GM19240 (cell line): Measurements from ENCODE around the gene RNU2-63P.
"Not testable (repeated sequence)": the region's sequence is repeated elsewhere in the genome, so short reads cannot be mapped to it uniquely, and the experiment has no call there.

Experiments
- DNase-seq: peaks from one replicate; pipeline ENCODE4 v3.0.0; 2011; ENCODE audit warnings: low spot score; ENCODE audit not compliant: insufficient read length

The RNU2-63P gene

DNA sequence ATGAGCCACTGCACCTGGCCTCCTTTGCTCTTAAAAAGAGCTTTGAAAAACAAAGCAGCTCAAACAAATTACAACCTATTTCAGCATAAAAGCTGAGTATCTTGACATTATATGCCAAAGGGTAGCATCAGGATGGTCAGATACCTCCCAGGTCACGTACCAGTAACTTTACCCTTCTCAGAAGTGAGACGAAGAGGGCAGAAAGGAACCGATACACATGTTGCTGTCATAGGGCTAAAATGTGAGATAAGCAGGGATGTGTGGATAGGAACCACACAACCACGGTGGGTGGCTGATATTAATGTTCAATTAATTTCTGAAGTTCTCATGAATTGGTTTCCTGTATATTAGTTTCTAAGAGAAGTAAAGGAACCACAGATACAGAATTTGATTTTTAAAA is 12.6 kb upstream of the RNU2-63P start:
- no peak for DNase-seq

DNA sequence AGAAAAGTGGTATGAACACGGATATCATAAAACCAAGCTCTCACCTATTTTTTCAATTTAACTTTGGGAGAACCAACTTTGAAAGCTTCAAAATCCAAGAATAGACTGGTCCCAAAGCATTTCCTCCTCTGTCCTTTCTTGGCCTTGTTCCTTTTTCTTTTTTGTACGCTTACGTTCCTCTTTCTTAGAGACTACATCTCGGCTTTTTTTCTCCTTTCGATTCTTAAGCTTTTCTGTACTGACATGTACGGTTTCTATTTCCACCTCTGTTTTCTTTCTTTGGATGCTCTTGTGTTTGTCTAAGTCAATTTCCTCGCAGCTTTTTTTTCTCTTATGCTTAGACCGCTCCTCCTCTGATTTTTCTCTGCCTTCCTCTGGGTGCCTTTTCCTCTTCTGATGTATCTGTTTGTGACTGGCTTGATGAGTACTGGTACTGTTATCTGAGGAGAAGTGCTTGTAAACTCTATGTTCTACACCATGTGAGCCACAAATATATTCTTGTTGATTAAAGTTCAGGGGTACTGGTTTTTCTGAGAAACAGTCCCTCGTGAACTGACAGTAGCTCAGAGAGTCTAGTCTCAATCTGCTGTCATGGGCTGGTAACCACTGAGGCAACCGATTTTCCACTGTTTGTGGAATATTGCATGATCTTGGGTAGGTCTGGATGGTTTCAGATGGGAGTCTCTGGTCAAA is 11.5 kb upstream of the RNU2-63P start:
- DNase-seq = no peak

GRCh38 chr2:88024509-88024908 is 8.2 kb upstream of the RNU2-63P start:
- DNase-seq = no peak

GRCh38 chr2:88022669-88022921 is 6.2 kb upstream of the RNU2-63P start:
- DNase-seq = no peak

GRCh38 chr2:88019985-88020384 is 3.6 kb upstream of the RNU2-63P start:
- DNase-seq = no peak

- no peak for DNase-seq
Observed at GRCh38 chr2:88018909-88019308, 2.6 kb upstream of the RNU2-63P start.

DNA sequence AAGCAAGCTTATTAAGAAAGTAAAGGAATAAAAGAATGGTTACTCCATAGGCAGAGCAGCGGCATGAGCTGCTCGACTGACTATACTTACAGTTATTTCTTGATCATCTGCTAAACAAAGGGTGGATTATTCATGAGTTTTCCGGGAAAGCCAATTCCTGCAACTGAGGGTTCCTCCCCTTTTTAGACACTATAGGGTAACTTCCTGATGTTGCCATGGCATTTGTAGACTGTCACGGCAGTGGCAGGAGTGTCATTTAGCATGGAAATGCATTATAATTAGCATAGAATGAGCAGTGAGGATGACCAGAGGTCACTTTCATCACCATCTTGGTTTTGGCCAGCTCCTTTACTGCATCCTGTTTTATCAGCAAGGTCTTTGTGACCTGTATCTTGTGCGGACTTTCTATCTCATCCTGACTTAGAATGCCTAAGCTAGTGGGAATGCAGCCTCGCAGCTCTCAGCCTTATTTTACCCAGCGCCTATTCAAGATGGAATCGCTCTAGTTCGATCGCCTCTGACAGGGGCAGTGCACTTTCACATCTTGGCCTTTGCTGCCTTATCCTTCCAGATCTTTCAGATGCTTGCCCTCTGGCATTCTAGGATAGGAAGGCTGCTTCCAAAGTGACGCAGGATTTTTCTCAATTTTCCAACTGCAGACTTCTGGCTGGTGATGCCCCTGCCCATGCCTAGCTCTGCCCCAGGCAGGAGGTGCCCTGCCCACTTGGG is 1.9 kb upstream of the RNU2-63P start:
- DNase-seq = not testable (repeated sequence)

- not testable (repeated sequence) for DNase-seq
Observed at GRCh38 chr2:88017780-88018038, 1.4 kb upstream of the RNU2-63P start.

DNA sequence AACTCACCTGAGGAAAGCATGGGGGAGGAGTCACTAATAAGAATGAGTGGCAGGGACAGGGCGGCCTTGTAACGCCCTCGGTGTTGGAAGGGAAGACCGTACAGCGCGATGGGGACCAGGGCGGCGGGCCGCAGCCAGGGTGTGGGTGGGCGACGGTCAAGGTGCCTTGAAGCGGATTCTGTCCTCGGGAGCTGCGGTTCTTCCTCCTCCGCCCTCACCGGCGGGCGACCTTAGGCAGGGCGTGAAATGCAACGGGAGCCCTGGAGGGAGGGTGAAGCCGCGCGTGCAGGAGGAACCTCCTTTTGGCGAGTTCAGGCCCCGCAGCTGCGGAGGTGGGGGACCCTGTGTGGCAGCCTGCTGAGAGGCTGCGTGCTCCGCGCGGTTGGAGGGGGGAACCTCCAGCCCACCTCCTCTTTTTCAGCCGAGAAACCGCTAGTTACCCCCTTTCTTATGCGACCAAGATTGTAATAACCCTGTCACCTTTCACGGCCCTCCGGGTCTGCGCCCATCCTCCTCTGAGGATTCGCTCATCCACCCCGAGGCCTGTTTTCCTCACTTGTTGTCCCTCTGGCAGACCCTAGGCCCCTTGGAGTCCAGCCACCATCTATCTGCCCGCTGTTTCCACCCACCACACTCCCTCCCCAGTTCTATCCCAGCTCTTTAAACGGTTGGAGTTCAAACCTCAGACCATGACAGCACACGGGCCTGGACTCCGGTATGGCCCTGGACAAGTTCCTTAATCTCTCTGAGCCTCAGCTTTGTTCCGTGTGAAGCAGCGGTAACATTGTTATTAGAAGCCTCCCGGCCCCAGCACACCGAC is 823 bp upstream of the RNU2-63P start:
- no peak for DNase-seq

DNA sequence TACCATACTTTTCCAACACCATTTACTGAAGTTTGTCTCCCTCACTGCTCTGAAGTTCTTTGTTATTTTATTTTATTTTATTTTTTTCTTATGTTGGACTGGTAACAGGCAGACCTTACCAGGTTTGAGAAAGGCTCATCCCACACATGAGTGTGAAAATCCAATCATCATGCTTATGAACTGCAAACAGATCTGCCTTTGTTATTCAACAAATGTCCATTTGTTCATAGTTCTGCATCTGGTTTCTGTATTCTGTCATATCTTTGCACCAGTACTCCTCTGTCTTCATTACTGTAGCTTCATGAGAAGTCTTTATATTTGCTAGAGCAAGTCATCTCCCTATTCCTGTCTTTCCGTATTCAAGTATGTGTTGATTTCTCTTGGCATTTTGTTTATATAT is 5.3 kb downstream of the RNU2-63P start:
- no peak for DNase-seq

- no peak for DNase-seq
Observed at GRCh38 chr2:88010136-88010535, 6.2 kb downstream of the RNU2-63P start.

- no peak for DNase-seq
Observed at GRCh38 chr2:88006912-88007439, 9.4 kb downstream of the RNU2-63P start.

DNA sequence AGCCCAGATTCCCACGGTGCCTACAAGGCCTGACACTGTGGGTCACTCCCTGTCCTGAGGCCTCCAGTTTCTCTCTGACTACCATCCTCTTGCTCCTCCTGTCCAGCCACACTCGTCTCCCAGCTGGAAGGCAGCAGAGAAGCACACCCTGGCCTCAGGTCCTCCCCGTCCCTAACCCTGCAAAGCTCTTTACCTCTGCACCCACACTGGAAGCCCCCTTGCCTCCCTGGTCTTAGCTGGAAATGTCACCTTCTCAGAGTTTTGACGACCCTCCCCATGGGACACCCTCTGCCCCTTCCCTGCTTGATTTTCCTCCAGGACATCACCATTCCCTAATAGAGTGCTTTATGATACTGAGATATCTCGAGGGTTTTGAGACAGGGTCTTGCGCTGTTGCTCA is 10.6 kb downstream of the RNU2-63P start:
- DNase-seq = no peak

DNA sequence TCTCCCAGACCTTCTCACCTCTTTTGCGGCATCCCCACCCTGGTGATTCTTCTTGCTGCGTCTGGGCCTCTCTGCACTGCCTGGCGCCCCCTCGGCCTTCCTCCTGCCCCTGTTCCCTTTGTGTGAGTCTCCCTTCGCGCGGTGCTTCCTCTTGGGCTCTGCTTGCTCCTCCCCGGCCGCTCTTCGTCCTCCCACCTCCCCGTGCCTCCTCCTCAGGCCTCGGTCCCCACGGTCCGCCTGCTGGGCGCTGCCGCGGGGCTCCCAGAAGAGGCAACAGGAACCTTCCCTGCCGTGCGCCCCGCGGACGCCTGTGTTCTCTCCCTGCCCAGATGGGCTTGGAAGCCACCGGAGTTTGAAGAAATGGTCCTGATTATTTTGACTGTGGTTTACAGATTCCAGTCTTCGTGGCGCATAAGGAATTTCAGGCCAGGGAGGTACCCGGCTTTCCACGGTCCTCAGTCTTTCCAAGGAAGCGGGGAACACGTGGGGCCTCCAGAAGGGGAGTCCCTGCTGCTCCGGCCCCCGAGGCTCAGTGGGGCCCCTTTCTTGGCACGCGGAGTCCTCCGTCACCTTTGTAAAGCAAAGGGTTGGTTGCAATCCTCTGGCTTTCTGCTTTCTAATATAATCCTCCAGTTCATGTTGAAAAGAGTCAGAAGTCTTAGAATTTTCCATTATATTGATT is 13.1 kb downstream of the RNU2-63P start:
- no peak for DNase-seq

DNA sequence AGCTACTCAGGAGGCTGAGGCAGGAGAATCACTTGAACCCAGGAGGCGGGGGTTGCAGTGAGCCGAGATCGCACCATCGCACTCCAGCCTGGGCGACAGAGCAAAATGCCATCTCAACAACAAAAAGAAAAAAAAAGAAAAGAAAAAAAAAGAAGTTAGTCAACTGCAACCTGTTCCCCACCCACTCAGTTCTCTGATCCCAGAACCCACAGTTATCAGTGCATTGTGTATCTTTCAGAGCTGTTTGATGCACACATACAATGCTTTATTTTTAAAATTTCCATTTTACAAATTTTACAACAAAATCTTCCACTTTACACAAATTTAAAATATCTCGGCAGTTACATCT is 14.0 kb downstream of the RNU2-63P start:
- DNase-seq = no peak

DNA sequence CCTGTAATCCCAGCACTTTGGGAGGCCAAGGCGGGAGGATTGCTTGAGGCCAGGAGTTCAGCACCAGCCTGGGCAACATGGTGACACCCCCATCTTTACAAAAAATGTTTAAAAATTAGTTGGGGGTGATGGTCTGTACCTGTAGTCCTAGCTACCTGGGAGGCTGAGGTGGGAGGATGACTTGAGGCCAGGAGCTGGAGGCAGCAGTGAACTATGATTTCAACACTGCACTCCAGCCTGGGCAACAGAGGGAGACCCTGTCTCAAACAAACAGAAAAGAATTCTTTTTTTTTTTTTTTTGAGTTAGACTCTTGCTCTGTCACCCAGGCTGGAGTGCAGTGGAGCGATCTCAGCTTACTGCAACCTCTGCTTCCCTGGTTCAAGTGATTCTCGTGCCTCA is 15.9 kb downstream of the RNU2-63P start:
- not testable (repeated sequence) for DNase-seq

DNA sequence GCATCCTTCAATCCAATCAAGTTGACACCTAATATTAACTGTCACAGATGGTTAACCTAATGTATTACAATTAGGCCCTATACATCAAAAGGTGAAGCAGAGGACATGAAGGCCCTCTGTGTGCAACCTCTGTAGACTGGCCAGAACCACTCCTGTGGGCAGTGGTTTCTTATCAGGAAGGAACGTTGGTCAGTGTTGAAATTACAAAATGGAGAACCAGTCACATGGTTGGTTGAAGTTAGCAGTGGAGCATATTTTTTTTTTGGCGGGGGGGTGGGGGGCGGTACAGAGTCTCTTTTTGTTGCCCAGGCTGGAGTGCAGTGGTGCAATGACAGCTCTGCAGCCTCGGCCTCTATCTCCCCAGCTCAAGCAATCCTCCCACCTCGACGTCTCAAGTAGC is 19.8 kb downstream of the RNU2-63P start:
- DNase-seq = no peak

DNA sequence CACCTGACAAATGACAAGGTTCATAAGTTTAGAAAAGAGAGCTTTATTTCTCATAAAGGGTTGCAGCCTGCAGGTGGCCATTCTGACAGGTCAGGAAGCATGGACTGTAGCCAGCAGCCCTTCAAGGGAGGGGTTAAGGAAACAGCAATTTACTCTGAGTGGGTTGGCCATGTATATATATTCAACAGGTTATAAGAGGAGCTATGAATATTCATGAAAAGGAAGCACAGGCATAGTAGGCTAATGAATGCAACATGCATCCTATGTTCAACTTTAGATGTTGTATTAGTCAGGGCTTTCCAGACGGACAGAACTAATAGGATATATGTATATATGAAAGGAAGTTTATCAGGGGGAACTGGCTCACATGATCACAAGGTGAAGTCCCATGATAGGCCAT is 20.6 kb downstream of the RNU2-63P start:
- no peak for DNase-seq

GRCh38 chr2:87994304-87994850 is 22.0 kb downstream of the RNU2-63P start:
- DNase-seq = not testable (repeated sequence)

- DNase-seq = not testable (repeated sequence)
Observed at GRCh38 chr2:87992569-87992968, 23.8 kb downstream of the RNU2-63P start.

DNA sequence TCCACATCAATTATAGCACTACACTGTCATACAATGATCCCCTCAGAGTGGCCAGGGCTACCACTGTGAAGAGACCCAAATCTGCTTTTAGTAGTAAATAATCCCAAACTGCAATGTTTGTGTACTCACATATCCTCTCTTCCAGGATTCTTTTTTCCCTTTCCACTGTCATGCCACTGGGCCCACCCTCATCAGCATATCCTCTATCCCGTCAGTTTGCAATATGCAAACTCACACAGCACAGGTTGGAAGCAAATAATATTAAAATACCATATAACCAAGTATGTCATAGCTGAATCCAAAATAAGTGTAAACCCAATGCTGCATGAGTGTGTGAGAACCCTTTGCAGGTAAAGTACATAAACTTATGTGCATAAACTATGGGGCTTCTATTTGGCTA is 28.9 kb downstream of the RNU2-63P start:
- not testable (repeated sequence) for DNase-seq

DNA sequence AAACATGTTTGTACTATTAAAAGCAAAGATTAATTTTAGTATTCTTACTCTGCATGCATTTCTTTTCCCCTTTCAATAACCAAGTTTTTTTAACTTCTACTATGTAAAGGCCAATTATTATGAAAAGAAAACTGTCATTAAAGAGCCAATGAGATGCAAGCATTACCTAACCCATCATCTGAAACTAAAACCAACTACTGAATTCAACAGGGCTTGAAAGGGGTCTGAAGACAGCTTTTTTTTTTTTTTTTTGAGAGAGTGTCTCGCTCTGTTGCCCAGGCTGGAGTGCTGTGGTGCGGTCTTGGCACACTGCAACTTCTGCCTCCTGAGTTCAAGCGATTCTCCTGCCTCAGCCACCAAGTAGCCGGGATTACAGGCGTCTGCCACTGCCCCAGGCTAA is 30.4 kb downstream of the RNU2-63P start:
- DNase-seq = not testable (repeated sequence)
